AML-193 (cell line): ENCODE data around the gene PDZD11.
"Not testable (repeated sequence)": the region's sequence is repeated elsewhere in the genome, so short reads cannot be mapped to it uniquely, and the experiment has no call there.

ENCODE experiments used
- DNase-seq, 2 experiments: peaks; one replicate each; lab custom pipeline; 2025; lab: John Stamatoyannopoulos, UW

The PDZD11 gene, protein sequence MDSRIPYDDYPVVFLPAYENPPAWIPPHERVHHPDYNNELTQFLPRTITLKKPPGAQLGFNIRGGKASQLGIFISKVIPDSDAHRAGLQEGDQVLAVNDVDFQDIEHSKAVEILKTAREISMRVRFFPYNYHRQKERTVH

DNA sequence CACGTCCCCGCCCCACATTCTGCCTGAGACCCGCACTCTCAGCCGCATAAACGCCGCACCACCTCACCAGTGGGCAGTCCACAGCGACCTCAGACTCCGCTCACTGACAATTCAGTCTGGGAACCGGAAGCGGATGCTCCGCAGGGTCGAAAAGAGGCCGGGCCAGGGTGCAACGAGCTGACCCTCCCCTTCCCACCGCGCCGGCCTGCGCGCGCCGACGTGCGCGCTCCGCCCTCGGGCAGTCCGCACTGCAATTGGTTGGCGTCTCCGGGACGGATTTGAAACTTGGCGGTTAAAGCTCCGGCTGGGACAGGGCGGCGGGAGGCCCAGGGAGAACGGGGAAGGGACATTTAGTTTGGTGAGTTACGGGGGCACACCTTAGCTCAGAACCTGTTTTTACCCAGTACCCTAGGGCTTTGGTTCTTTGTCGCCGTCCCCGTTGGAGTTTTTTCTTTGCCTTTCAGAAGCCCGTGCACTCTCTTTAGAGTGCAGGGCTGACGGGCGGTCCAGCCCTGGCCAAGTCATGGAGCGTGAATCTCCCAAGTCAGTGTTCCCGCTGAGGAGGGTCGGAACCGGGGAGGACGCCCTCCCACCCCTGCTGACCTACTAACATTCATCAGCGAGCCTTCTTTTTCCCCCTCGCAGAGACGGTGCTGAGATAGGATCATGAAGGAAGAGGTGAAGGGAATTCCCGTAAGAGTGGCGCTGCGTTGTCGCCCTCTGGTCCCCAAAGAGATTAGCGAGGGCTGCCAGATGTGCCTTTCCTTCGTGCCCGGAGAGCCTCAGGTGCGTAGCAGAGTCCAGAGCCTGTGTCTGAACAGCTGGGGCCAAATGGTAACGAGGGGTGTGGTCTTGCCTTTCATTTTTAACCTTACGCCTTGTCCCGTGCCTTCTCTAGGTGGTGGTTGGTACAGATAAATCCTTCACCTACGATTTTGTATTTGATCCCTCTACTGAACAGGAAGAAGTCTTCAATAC lies at the start of gene PDZD11, which contains the start of gene KIF4A:
Gene PDZD11, minus strand, starts transcription at position 135 of the 978 bp plus-strand sequence. CDS start 586 bp downstream, outside the sequence.
Gene KIF4A, plus strand, starts transcription at position 312 of the 978 bp plus-strand sequence. Its CDS starts 355 bp downstream, at position 667.
- peak; percentile 55 to 66 for DNase-seq

- DNase-seq: no peak
These were observed 48.6 kb upstream of the PDZD11 start for GRCh38 chrX:70338290-70338689.

DNA sequence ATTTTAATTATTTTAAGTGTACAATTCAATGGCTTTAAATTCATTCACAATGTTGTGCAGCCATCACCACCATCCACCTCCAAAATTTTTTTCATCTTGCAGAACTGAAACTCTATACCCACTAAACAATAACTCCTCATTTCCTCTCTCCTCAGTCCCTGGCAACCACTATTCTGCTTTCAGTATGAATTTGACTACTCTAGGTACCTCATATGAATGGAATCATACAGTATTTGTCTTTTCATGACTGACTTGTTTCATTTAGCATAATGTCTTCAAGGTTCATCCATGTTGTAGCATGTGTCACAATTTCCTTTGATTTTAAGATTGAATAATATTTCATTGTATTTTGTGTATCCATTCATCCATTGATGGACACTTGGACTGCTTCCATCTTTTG lies 47.0 kb upstream of the PDZD11 start:
- DNase-seq: no peak

- DNase-seq: no peak
These were observed 42.9 kb upstream of the PDZD11 start for GRCh38 chrX:70332600-70332999.

- DNase-seq: no peak
These were observed 41.4 kb upstream of the PDZD11 start for GRCh38 chrX:70331161-70331560.

DNA sequence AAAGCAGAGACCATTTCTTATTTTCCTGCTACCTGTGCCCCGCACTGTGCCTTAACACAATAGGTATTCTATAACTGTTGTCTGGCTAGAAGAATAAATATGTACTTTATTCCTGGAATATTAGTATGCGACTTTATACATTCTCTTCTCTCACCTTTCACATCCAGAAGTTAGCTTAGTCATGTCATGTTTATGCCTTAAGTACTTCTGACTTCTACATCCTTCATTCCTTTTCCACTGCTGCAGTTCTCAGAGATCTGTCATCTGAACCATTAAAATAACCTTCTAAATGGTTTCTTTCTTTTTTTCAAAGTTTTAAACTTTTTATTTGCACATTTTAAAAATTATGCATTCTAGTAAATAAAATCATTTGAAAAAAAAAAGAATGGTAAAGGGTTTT lies 34.6 kb upstream of the PDZD11 start:
- DNase-seq: no peak

GRCh38 chrX:70323628-70324027 lies 33.9 kb upstream of the PDZD11 start:
- not testable (repeated sequence) for DNase-seq

GRCh38 chrX:70322784-70323183 lies 33.1 kb upstream of the PDZD11 start:
- no peak for DNase-seq

GRCh38 chrX:70313503-70313902 lies 23.8 kb upstream of the PDZD11 start:
- DNase-seq: no peak

DNA sequence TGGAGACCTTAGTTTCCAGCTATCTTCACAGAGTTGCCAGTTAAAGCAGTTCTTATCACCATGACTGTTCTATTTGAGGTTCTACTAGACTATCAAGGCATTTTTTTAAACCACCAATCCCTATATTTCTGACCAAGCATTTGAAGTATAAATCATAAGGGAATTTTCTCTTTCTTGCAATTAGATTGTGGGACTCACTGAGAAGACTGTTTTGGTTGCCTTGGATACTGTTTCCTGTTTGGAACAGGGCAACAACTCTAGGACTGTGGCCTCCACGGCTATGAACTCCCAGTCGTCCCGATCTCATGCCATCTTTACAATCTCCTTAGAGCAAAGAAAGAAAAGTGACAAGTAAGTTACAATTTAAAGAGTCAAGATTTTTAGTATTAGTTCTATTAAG lies 12.0 kb upstream of the PDZD11 start:
- no peak for DNase-seq

GRCh38 chrX:70293621-70294020 lies 3.9 kb upstream of the PDZD11 start:
- DNase-seq: no peak

DNA sequence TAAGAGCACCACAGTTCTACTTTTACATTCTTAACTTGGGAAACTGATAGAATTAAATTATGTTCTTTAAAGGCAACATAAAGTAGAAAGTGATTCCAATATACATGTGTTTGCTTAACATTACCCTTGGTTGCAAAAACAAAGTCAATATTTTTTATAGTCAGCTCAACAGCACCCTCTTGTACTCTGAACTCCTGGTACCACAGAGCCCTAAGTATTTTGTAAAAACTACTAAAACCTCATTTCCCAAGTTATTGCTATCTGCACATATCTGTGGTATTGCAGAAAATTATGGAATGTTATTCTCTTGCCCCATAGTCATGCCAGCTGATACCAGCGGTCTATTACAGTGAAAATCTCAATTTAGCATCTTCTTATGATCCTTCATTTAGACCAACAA lies 3.1 kb upstream of the PDZD11 start:
- no peak for DNase-seq

DNA sequence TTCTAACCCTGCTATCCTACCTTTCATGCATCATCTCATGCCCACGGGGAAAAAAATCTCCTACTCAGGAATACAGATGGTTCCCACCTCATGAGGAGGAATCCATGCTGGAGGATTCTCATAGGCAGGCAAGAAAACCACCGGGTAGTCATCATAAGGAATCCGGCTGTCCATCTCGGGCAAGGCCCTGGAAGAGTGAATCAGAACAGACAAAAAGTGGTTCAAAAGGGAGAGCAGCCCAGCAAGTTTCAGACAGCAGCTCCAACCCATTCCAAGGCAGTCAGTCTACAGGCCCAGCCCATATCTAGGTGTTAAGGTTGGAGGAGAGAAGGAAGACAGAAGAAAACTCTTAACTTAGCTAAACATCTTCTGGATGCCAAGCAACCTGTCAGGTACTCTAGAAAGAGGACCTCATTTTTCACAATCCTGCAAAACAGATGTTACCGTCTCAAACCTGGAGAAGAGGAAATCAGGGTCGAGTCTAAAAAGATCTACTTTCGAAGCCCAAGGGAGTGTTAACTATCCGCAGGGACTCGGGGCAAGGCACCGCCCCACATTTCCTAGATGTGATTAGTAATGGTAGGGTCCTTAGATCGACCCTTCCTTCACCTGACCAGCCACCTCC lies 447 bp downstream of the PDZD11 start:
- no peak for DNase-seq

- no peak for DNase-seq
These were observed 7.8 kb downstream of the PDZD11 start, which contains the start of gene RAB41 for GRCh38 chrX:70281951-70282350. Gene RAB41, plus strand, starts transcription at chrX:70282172. Its CDS starts 46 bp downstream, at chrX:70282218.

DNA sequence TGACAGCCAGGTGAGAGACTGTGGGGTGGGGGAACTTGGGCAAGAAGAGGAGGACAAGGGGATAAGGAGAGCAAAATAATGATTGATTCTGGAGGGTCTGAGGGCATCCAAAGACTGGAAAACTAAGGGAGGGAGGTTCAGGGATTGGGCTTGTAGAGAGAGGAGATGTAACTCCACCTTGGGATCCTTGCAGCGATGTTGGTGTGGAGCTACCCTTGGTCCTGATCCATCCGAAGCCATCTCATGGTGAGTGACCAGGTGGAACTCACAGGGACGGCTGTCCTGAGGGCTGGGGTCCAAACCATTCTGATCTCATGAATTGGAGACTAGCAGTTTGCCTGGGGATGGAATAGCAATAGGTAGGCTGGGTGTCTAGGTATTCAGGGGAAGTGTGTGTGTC lies 9.2 kb downstream of the PDZD11 start:
- no peak for DNase-seq

DNA sequence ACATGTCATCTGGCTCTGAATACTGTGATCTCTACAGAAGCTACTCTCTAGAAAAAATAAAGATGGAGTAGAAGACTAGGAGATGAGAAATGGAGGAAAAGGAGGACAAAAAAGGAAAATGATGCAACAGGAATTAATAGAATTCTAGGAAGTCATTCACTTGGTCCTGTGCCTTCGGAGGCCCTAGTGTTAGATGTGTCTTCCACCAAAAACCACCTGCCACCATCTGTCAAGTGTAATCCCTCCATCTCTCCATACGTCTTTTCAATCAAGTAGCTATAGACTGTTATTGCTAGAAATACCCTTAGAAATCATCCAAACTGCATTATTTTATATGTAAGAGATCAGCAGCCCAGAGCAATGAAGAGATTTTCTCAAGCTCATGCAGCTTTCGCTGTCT lies 10.6 kb downstream of the PDZD11 start:
- no peak for DNase-seq

GRCh38 chrX:70274029-70274428 lies 15.7 kb downstream of the PDZD11 start:
- DNase-seq: not testable (repeated sequence)

DNA sequence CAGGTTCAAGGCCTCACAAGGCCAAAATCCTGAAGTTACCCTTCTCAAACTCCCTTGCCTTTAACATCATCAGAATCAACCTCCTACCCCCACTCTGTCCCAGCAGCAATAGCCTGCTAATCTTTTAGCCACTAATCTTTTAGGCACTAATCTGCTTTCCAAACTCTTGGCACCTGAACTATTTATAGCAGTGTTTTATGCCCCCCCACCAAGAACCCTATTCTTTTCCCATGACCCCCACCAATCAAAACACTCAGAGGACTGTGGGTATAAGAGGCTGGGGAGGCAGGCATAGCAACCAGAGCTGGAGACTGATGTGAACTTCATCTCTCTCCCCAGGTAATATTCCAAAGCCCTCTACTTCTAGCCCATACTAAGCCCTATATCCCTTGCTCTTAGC lies 21.7 kb downstream of the PDZD11 start, which contains the start of gene ARR3:
Gene ARR3, plus strand, starts transcription at position 301 of the 400 bp plus-strand sequence. CDS start 1,052 bp downstream, outside the sequence.
- DNase-seq: no peak

- no peak for DNase-seq
These were observed 24.9 kb downstream of the PDZD11 start for GRCh38 chrX:70264784-70265183.

DNA sequence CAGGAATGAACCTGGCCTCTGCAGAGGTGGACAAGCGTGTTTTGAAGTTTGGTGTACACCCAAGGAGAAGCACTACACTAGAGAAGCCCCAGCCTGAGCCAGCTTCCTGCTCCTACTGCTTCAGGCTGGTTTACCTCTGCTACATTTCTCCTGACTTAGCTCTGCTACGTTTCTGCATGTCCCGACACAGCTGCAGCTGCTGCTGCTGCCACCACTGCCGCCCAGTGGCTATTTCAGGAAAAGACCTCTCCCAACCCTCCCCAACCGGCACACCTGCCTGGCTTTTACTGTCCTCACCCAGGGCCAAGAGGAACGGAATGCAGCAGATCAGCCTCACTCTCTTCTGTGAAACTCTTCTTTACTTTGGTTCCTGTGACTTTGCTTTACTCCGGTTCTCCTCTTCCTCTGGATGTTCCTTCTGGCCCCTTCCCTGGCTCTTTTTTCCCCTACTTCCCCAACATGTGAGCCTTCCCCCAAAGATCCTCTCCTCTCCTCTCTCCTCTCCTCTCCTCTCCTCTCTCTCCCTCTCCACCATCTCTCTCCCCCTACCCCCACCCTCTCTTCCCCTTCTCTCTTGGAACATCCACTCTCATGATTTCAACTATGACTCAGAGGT lies 26.7 kb downstream of the PDZD11 start:
- DNase-seq: no peak

DNA sequence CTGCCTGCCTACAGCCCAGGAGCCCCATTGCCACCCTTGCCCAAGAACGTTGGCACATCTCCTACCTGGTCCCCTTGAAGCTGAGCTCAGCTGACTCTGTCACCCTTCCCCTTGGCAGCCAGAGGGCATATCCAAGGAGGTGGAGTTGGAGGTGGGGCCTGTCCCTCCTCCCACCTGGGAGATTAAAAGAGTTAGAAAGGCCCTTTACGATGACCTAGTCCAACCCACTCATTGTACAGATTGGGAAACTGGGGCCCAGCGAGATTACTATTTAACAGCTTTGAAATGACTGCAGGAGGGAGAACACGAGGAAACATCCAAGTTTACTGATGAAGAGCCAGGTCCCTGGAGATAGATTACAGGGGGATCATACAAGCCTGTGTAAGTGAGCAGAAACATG lies 29.6 kb downstream of the PDZD11 start, which contains the start of gene P2RY4:
Gene P2RY4, minus strand, starts transcription at position 101 of the 400 bp plus-strand sequence. CDS start 580 bp downstream, outside the sequence.
- no peak for DNase-seq
